GM18858 (cell line): ENCODE data around the gene ABCC6.
A peak's percentile ranks its signal among the peaks of the same experiment; 100 is the strongest.
"Not testable (repeated sequence)": the region's sequence is repeated elsewhere in the genome, so short reads cannot be mapped to it uniquely, and the experiment has no call there.

Experiments
- ATAC-seq: cut with Tn5 transposase; IDR thresholded peaks from one replicate; pipeline ENCODE4 v1.9.1; 2021; ENCODE audit not compliant: unreplicated experiment

ABCC6 gene

DNA sequence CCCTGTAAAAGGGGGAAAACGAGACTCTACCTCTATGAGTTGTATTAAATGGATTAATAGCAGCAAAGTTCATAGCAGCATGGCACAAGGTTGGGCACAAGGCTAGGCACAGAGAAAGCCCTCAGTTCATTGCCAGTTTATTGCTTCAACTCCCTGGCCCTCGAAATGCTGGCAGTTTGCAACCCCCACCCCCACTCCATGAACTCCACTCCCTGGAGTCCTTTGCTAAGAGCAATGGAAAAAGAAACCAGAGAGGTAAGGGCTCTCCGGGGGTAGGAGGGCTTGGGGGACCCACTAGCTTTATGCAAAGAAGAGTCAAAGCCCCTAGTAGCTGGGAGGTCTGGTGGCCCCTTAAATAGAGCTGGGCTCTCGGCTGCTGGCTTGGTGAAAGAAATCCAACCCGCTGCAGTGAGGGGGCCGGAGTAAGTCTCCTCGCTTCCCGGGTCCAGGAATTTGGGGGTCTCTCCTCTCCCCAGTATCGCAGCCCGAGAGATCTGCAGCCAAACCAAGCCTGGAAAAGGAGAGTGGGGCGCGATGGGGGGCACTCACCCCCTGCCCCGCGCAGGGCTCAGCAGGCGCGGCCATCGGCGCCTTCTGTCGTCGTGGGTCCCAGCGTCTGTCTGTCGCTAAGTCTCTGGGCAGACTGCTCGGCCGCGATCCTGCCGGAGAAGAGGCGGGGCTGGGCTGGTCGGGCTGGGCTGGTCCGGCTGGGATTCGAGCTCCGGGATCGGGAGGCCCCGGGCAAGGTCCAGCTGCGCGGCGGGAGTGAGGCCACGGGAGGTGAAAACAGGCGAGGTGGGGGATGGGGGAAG lies at the start of gene ABCC6:
Gene ABCC6 (minus strand): TSS at position 645 of the 812 bp plus-strand sequence. CDS start 60 bp downstream, at position 585.
- not testable (repeated sequence) for ATAC-seq

DNA sequence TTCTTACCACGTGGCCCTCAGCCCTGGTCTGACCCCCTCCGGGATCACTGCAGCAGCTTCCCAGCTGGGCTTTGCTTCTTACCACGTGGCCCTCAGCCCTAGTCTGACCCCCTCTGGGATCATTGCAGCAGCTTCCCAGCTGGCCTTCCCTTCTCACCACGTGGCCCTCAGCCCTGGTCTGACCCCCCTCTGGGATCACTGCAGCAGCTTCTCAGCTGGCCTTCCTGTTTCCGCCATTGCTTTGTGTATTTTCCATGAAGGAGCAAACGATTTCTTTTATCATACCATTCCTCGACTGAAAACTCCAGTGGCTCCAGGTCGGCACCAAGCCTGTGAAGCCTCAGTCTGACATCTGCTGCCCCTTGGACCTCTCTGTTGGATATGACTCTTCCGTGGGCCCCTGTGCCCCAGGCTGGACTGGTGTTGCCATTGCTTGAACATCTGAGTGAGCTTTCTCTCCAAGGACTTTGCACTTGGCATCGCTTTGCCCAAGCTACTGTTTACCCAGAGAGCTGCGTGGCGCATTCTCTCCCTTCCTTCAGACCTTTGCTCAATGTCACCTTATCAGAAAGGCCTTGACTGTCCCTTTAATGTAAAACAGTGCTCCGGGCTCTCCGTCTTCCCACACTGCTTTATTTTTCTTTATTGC lies 49.4 kb upstream of the ABCC6 start:
- ATAC-seq = not testable (repeated sequence)

DNA sequence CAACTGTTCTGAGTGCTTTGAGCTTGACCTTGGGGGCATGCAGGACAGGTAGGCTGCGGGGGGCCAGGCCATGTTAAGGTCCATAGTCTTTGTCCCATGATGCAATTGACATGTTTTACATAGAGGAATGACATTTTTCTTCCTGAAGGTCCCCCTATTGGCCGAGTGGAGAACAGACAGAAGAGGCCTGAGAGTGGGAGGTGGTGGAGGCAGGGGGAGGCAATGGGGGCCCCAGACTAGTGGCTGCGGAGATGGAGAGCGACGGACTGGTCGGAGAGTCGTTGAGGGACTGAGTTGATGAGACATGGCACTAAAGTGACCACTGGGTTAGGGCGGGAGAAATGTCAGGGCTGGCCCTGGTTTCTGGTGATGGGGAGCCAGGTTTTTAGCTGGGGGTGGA lies 48.4 kb upstream of the ABCC6 start:
- not testable (repeated sequence) for ATAC-seq

DNA sequence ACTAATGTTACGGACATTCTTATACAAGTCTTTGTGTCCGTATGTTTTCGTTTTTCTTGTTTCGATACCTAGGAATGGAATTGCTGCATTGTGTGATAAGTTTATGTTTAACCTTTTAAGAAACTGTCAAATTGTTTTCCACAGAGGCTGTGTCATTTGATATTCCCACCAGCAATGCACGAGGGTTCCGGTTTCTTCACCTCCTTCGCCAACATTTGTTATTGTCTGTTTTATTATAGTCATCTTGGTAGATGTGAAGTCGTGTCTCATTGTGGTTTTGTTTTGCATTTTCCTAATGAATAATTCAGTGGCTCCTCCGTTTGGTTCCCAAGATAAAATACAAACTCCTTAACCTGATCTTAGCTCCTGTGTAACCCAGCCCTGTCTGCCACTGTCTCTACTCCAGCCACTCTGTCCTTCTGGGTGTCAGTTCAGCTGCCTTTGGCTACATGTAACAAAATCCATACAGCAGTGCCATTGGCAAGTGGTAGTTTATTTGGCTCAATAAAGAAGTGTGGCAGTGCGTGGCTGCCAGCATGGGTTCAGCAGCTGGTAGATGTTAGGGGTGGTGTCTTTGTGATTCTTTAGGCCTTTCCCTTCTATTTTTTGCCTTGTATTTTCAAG lies 45.0 kb upstream of the ABCC6 start:
- not testable (repeated sequence) for ATAC-seq

DNA sequence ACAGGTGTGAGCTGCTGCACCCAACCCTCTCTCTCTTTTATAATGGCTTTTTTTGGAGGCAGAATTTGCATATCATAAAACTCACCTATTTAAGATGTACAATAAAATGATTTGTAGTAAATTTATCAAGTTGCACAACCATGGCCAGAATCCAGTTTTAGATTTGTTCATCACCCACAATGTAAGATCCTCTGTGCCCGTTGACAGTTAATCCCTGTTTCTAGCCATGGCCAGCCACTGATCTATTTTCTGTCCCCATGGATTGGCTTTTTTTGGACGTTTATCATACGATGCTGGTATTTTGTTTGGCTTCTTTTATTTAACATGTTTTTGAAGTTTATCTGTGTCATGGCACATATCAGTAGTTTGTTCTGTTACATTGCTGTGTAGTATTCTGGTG lies 44.4 kb upstream of the ABCC6 start:
- not testable (repeated sequence) for ATAC-seq

DNA sequence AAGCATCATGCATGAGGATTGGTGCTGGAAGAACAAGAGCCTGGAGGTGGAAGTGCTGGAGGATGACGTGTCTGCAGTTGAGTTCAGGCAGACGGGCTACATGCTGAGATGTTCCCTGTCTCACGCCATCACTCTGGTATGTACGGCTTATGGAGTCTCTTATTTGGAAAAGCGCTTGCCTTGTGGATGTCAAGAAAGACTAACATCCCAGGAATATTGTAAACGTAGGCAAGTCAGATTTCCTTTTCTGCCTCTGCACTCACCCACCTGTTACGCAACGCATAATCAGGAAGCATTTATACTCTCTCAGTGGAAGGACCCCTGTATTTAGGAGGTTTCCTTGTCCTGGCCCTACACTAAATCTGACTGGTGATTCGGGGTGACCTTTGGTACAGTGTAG lies 41.8 kb upstream of the ABCC6 start:
- ATAC-seq = not testable (repeated sequence)

- not testable (repeated sequence) for ATAC-seq
Measured at GRCh38 chr16:16263947-16264346, 40.7 kb upstream of the ABCC6 start.

DNA sequence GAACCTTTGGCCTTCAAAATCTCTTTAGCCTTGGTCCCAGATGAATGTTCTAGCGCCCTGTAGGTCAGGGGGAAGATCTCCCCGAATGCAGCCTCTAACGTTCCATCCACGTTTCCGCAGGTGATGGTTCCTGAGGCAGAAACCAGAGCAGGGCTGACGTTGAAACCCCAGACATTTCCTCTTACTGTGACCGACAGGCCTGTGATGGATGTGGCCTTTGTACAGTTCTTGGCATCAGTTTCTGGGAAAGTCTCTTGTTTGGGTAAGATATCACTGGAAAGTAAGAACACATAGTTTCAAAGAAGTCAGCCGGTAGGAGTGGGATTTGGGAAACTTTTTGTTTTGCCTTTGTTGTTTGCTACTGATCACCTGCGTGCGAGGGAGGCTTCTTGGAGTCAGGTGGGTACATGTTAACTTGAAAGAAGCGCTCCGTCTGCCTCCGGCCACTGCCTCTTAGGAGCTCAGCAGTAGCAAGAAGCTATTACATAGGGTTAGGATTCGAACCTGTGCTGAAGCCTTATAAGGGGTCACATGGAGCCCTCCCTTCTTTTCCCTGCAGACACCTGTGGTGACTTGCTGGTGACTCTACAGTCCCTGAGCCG lies 39.8 kb upstream of the ABCC6 start:
- not testable (repeated sequence) for ATAC-seq

DNA sequence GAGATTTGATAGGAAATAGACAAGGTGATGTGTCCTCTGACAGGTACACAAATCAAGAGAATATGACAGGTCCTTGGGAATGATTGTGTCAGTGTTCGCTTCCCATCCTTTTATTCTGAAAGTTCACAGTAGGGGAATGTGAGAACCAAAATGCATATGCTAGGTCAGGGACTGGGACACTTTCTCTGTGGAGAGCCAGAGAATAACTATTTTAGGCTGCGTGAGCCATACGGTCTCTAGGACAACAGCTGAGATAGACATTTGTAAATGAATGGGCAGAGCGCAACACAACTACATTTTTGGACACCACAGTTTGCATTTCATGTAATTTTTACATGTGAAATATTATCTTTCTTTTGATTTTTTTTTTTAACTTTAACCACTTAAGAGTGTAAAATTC lies 36.7 kb upstream of the ABCC6 start:
- not testable (repeated sequence) for ATAC-seq

DNA sequence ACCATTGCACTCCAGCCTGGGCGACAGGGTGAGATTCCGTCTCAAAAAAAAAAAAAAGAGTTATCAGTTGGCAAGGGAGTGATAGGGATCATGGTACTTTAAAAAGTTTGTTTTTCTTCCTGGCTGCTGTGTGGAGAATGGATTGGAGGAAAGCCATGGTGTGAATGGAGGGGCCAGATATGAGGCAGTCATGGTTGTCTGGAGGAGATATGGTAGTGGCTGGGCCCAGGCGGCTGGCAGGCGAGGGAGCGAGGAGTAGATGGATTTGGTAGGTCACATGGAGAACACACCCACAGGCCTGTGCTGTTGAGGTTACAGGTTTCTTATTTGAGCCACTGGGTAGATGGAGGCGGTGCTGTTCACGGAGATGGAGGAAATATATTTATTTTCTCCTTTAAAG lies 35.5 kb upstream of the ABCC6 start:
- ATAC-seq = not testable (repeated sequence)

DNA sequence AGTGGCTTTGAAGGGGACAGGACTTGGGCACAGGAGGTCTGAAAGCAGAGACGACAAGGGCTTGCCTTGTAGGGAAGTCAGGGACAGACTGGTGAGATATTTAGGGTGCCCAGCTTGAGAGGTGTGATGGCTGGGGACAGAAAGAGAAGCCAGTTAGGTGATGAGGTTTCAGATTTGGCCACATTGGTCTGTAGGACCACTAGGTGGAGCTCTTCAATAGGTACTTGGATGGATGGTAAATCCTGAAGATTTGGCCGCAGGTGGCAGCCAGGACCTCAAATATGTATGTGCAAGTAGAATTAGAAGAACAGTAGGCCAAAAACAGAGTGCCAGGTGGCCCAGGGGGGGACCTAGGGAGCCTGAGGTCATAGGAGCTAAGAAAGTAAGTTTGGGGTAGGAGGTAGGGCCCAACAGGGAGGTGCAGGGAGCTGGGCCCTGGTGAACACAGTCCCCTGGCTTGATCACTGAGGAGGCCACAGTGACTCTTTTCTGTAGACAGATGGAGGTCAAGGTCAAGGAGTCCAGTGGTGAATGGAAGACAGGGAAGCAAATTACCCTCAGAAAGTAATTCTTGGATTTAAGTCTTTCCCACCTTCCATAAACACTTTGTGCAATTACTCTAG lies 34.1 kb upstream of the ABCC6 start:
- not testable (repeated sequence) for ATAC-seq

DNA sequence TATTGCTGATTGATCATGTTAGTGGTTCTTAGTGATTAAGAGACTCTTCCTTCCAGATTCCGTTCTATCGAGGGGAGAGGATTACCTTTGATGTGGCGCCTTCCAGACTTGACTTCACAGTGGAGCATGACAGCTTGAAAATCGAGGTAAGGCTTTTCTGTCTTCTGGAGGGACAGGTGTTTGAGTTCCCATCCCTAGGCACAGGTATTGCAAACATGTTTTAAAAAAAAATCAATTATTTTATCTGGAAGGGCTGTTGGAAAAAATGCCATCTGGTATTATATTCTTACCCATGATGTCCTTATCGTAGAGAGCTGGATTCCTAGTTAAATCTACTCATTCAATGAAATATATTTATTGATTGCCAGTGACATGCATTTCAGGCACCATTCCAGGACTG lies 29.1 kb upstream of the ABCC6 start:
- not testable (repeated sequence) for ATAC-seq

DNA sequence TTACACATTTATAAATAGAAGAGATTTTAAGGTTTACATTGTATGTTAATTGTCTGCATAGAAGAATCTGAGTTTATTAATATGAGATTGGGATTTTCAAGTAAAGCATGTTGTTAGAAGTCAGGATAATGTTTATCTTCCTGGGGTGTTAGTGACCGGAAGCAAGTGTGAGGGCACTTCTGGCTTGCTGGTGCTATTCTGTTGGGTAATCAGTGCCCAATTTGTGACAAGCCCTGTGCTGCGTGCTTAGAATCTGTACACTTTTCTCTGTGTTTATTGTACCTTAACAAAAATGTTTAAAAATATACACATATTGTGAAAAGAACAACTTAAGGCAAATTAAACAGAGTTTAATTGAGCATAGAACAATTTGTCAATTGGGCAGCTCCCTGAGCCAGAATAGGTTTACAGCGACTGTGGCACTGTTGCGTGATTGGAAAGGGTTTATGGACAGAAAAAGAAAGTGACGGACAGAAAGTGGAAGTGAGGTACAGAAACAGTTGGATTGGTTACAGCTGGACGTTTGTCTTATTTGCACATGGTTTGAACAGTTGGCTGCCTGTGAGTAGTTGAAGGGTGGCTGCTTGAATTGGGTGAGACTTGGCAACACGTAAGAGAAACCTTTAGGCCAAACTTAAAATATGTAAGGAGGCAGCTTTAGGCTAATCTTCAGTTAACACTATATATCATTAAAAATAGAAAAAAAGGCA lies 26.5 kb upstream of the ABCC6 start:
- ATAC-seq = not testable (repeated sequence)

- ATAC-seq = not testable (repeated sequence)
Measured at GRCh38 chr16:16247439-16247838, 24.1 kb upstream of the ABCC6 start.

- not testable (repeated sequence) for ATAC-seq
Measured at GRCh38 chr16:16246578-16247262, 23.4 kb upstream of the ABCC6 start.

GRCh38 chr16:16243886-16244285 lies 20.6 kb upstream of the ABCC6 start:
- ATAC-seq = not testable (repeated sequence)

DNA sequence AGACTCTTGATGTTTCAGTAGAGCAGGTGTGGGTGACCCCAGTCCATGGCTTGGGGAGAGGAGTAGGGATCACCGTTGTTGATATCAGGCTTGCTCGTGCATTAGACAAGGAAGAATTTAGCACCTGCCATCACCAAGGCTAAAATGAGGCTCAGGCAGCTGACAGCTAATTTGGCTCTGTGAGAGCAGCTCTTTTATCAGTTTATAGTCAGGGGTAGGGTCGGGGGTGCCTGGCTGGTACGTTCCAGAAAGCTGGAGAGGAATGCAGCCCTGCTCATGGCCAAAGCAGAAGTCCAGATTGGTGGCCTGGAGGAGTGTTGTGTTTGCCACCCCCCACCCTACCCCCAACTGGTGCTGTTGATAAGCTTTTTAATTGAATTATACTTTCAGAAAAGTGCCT lies 17.4 kb upstream of the ABCC6 start:
- ATAC-seq = not testable (repeated sequence)

DNA sequence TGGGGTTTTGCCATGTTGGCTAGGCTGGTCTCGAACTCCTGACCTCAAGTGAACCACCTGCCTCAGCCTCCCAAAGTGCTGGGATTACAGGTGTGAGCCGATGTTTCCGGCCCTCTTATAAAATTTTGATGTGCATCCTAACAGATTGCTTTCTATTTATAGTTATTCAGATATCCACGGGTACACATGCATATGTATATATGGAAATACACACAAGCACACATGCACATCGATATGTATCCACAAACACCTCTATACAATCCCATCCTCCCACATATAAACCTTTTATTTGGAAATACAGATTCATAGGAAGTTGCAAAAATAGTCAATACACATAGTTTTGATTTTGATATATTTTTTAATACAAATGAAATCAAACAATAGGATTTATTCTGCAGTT lies 14.4 kb upstream of the ABCC6 start:
- not testable (repeated sequence) for ATAC-seq

- ATAC-seq = not testable (repeated sequence)
Measured at GRCh38 chr16:16237071-16237470, 13.8 kb upstream of the ABCC6 start.

DNA sequence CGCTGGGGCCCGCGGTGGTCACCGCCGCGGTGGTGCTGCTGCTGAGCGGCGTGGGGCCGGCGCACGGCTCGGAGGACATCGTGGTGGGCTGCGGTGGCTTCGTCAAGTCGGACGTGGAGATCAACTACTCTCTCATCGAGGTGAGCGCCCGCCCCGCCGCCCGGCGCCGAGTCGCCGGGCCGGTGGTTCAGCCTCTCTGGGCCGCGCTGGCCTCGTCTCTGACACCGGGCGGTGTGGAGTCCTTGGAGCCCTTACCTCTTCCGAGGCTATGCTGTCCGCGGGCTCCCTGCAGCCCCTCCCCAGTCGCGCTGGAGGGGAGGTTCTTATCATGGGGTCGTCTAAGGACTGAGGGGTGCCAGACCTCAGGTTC lies 9.4 kb upstream of the ABCC6 start:
- ATAC-seq = peak; percentile 30
